Measurements from ENCODE around the gene CEP97.
A peak's percentile ranks its signal among the peaks of the same experiment; 100 is the strongest.

The CEP97 gene

GRCh38 chr3:101778385-101779046, 54.1 kb downstream of the CEP97 start:
- no peaks in the 10 kb centered on the region for H3K27me3 ChIP-seq (replicated peaks; ENCODE audit: insufficient read depth, low read length)
- H4K20me1 ChIP-seq (ENCODE audit: insufficient read depth, low read length) = no peaks in the 10 kb centered on the region
- peak overlapping the region; percentile 57 for H2AFZ ChIP-seq (ENCODE audit: low read length)
- 0 out of 2 replicates have a peak, but pooled peaks cover 1% of the 10 kb centered on the region for H3K36me3 ChIP-seq (replicated peaks; ENCODE audit: insufficient read depth, low read length)
- no peaks in the 10 kb centered on the region for H3K9me2 ChIP-seq (replicated peaks; ENCODE audit: insufficient read depth, low read length)
- TF ChIP-seq EZH2 (optimal IDR thresholded peaks at IDR 0.05; ENCODE audit: low read depth, low read length) (no peak), EZH2phosphoT487 (IDR thresholded peaks at IDR 0.05; ENCODE audit: low read length) (no peak), CTCF (IDR thresholded peaks at IDR 0.05; ENCODE audit: low read length) (no peak)
- peaks cover 41% of the 10 kb centered on the region for H3K79me2 ChIP-seq (ENCODE audit: low read length)
- peaks cover 54% of the 10 kb centered on the region for H3F3A ChIP-seq (ENCODE audit: insufficient read depth, low read length)
- peak overlapping the region; percentile 89 for H3K4me3 ChIP-seq (ENCODE audit: low read length)
- H3K4me2 ChIP-seq (ENCODE audit: low read depth, low read length) = peak overlapping the region; percentile 92
- peak overlapping the region; percentile 95 for H3K9ac ChIP-seq (ENCODE audit: low read length)
- H3K27ac ChIP-seq (ENCODE audit: low read length) = peak overlapping the region; percentile 91
- DNase-seq = peak; percentile 27
- peaks cover 22% of the 10 kb centered on the region for H3K4me1 ChIP-seq (ENCODE audit: low read length)
- no peaks in the 10 kb centered on the region for H3K9me3 ChIP-seq (replicated peaks; ENCODE audit: insufficient read depth, low read length)

DNA sequence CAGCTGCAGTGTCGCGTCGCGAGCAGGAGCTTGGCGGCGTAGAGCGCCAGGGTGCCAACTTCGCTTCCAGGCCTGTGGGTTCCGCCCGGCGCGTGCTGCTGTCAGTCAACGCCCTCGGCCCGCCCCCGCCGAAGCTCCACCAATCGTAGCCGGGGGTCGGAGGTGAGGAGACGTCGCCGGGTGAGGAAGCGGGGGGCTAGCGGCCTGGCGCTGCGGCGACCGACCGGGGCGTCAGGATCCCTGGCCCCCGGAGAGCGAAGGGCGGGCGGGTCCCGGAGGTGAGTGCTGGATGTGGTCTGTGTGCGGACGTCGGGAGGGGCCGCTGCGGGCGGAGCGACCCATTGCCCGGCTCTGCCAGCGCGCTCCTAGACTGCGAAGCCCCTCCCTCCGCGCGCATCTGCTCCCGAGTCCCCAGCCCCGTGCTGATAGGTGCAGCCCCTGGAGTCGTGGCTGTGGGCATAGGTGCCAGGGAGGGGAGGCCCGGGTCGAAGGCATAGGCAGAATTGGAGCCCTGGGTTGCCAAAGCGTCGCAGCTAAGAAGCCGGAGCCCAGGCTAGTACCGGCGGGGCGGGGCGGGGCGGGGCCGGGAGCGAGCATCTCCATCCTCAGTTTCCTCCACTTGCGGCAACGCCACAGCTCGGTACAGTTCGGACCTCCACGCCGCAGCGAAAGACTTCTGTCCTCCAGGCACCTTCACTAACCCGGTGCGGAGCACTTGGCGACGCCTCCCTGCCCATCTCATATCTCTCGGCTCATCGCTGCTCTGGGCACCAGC, 54.8 kb downstream of the CEP97 start, which contains the start of gene NXPE3:
Gene NXPE3 (plus strand): TSS at position 165 of the 775 bp plus-strand sequence. CDS start 6,386 bp downstream, outside the sequence.
- H4K20me1 ChIP-seq (ENCODE audit: insufficient read depth, low read length) = no peaks in the 10 kb centered on the region
- peaks cover 30% of the 10 kb centered on the region for H3K4me1 ChIP-seq (ENCODE audit: low read length)
- H3K36me3 ChIP-seq (replicated peaks; ENCODE audit: insufficient read depth, low read length) = 0 out of 2 replicates have a peak, but pooled peaks cover 3% of the 10 kb centered on the region
- peak within 1 kb of the TSS; percentile 92 for H3K4me2 ChIP-seq (ENCODE audit: low read depth, low read length)
- peak within 1 kb of the TSS; percentile 91 for H3K27ac ChIP-seq (ENCODE audit: low read length)
- TF ChIP-seq EZH2 (optimal IDR thresholded peaks at IDR 0.05; ENCODE audit: low read depth, low read length) (no peak), CTCF (IDR thresholded peaks at IDR 0.05; ENCODE audit: low read length) (no peak), EZH2phosphoT487 (IDR thresholded peaks at IDR 0.05; ENCODE audit: low read length) (no peak)
- H3K27me3 ChIP-seq (replicated peaks; ENCODE audit: insufficient read depth, low read length) = no peaks in the 10 kb centered on the region
- peak within 1 kb of the TSS; percentile 57 for H2AFZ ChIP-seq (ENCODE audit: low read length)
- DNase-seq = peak; percentile 93
- H3K79me2 ChIP-seq (ENCODE audit: low read length) = peaks cover 49% of the 10 kb centered on the region
- no peaks in the 10 kb centered on the region for H3K9me3 ChIP-seq (replicated peaks; ENCODE audit: insufficient read depth, low read length)
- no peaks in the 10 kb centered on the region for H3K9me2 ChIP-seq (replicated peaks; ENCODE audit: insufficient read depth, low read length)
- H3K9ac ChIP-seq (ENCODE audit: low read length) = peak within 1 kb of the TSS; percentile 95
- H3K4me3 ChIP-seq (ENCODE audit: low read length) = peak within 1 kb of the TSS; percentile 89
- H3F3A ChIP-seq (ENCODE audit: insufficient read depth, low read length) = peaks cover 59% of the 10 kb centered on the region

DNA sequence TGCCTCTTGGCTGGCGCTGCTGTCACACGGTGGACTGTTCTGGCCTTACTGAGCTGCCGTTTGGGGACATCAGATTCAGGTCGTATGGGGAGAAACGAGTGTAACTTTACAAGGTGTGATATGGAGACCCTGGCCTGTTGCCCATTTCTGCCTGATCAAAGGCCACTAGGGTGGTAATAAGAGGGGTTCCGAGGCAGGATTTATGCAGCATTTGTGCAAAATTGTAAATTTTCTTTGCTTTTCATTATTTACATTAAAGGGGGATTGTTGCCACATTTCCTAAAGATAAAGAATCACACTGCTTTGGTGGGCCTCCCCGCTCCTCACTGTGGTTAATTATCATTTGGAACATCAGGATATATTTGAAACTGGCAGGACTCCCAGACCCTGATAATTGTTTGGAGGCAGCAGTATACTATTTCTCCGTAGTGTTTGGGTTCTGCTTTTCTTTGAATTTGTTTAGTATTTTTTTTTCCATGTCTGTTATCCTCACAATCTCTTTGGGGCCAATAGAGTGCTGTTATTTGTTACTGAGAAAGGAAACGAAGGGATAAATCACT, 55.5 kb downstream of the CEP97 start:
- Histone ChIP-seq H3K4me3 (ENCODE audit: low read length) (peak overlapping the region; percentile 89), H3K9me2 (replicated peaks; ENCODE audit: insufficient read depth, low read length) (no peaks in the 10 kb centered on the region), H3K36me3 (replicated peaks; ENCODE audit: insufficient read depth, low read length) (0 out of 2 replicates have a peak, but pooled peaks cover 3% of the 10 kb centered on the region), H3F3A (ENCODE audit: insufficient read depth, low read length) (peaks cover 60% of the 10 kb centered on the region), H3K79me2 (ENCODE audit: low read length) (peaks cover 55% of the 10 kb centered on the region), H4K20me1 (ENCODE audit: insufficient read depth, low read length) (no peaks in the 10 kb centered on the region), H3K9me3 (replicated peaks; ENCODE audit: insufficient read depth, low read length) (no peaks in the 10 kb centered on the region), H3K4me1 (ENCODE audit: low read length) (peaks cover 36% of the 10 kb centered on the region), H3K4me2 (ENCODE audit: low read depth, low read length) (peak overlapping the region; percentile 92), H3K9ac (ENCODE audit: low read length) (peak overlapping the region; percentile 95), H3K27ac (ENCODE audit: low read length) (peak overlapping the region; percentile 91), H2AFZ (ENCODE audit: low read length) (peak overlapping the region; percentile 57; the same call in 1 of the 2 replicates), H3K27me3 (replicated peaks; ENCODE audit: insufficient read depth, low read length) (no peaks in the 10 kb centered on the region)
- no peak for TF ChIP-seq EZH2 (optimal IDR thresholded peaks at IDR 0.05; ENCODE audit: low read depth, low read length)
- no peak for TF ChIP-seq CTCF (IDR thresholded peaks at IDR 0.05; ENCODE audit: low read length)
- no peak for TF ChIP-seq EZH2phosphoT487 (IDR thresholded peaks at IDR 0.05; ENCODE audit: low read length)
- peak; percentile 6 for DNase-seq
